HCT116 (cell line): ENCODE measurements around the gene AGPAT3. TPM values are rescaled to one million over a fixed set of nuclear protein-coding genes. Genes with fewer than 3 reads are reported as not detected.

ENCODE experiments used
- ATAC-seq: fragments of 200-7000 bp; cut with Tn5 transposase; 2 replicates; pipeline ENCODE4 v1.9.1; 2020; ENCODE audit warnings: mild to moderate bottlenecking, moderate library complexity
- BruUV-seq: library from RNA; stranded (reverse); fragments of 400-500 nt; replicated peaks from 2 replicates; lab custom pipeline; 2021; lab: Mats Ljungman, UMichigan
- CTCF ChIA-PET: fragments of 300-600 bp; sonication (Branson Sonifier 250); formaldehyde crosslinking; loops from one replicate; lab custom pipeline; 2021; ENCODE audit warnings: antibody characterized with exemption; lab: Charles Lee
- POLR2A ChIA-PET: fragments of 300-600, 350-600 bp; sonication (Branson Sonifier 250); formaldehyde crosslinking; loops from one replicate; lab custom pipeline; 2021; ENCODE audit warnings: antibody characterized with exemption; lab: Charles Lee
- RAD21 ChIA-PET, 2 experiments: fragments of 300-600 bp; sonication (Branson Sonifier 250); formaldehyde crosslinking; loops; one replicate each; lab custom pipeline; 2023; ENCODE audit warnings: low total read pairs in 2 of 2; ENCODE audit not compliant: uncharacterized antibody in 2 of 2, unreplicated experiment in 2 of 2, low non-redundant PET in 1 of 2; lab: Charles Lee
- DNase-seq: peaks from one replicate; pipeline ENCODE4 v3.0.0-alpha.2; 2010; ENCODE audit warnings: low read depth, low spot score
- H2AFZ ChIP-seq: fragments of 200-600 bp; shearing (Covaris generic), sonication (generic); 2 replicates; pipeline ENCODE4 v1.6.1; 2017; ENCODE audit warnings: low read depth, mixed run types, mixed read lengths, antibody characterized with exemption, low read length; ENCODE audit not compliant: poor library complexity, severe bottlenecking
- H3K27ac ChIP-seq: 2 replicates; pipeline ENCODE4 v1.5.1; 2012; ENCODE audit warnings: low read depth, low read length
- H3K27me3 ChIP-seq: fragments of 200-600 bp; sonication (generic); 2 replicates; pipeline ENCODE4 v1.6.1; 2016; ENCODE audit warnings: mixed run types, low read length, mixed read lengths; ENCODE audit not compliant: insufficient read depth
- H3K36me3 ChIP-seq, 2 experiments: fragments of 200-500 bp in 1 of 2; fragments of 200-600 bp in 1 of 2; sonication (Bioruptor generic) in 1 of 2; sonication (generic) in 1 of 2; 2 replicates each; pipeline versions ENCODE4 v1.5.1 to v1.6.1; 2014 to 2016; ENCODE audit warnings: low read length in 2 of 2, inconsistent platforms in 1 of 2, mixed read lengths in 1 of 2, mixed run types in 1 of 2; ENCODE audit not compliant: insufficient read depth in 2 of 2, control insufficient read depth in 1 of 2
- H3K4me1 ChIP-seq, 2 experiments: fragments of 200-600 bp in 1 of 2; sonication (generic) in 1 of 2; 2 replicates each; pipeline versions ENCODE4 v1.5.1 to v1.6.1; 2012 to 2017; ENCODE audit warnings: low read length in 2 of 2, inconsistent platforms in 1 of 2, mild to moderate bottlenecking in 1 of 2, mixed read lengths in 1 of 2, mixed run types in 1 of 2, moderate library complexity in 1 of 2; ENCODE audit not compliant: insufficient read depth in 2 of 2, control insufficient read depth in 1 of 2
- H3K4me2 ChIP-seq: fragments of 200-600 bp; sonication (generic); 2 replicates; pipeline ENCODE4 v1.6.1; 2017; ENCODE audit warnings: mixed run types, low read length, mixed read lengths
- H3K4me3 ChIP-seq, 2 experiments: fragments of 200-600 bp in 1 of 2; sonication (generic) in 1 of 2; replicated peaks in 1 of 2; 2 replicates each; pipeline ENCODE4 v1.5.1; 2011 to 2016; ENCODE audit warnings: low read length in 2 of 2, control low read depth in 1 of 2, low read depth in 1 of 2, mild to moderate bottlenecking in 1 of 2, mixed read lengths in 1 of 2, mixed run types in 1 of 2
- H3K79me2 ChIP-seq: fragments of 200-600 bp; sonication (generic); 2 replicates; pipeline ENCODE4 v1.6.1; 2017; ENCODE audit warnings: mild to moderate bottlenecking, mixed run types, low read length, moderate library complexity, mixed read lengths; ENCODE audit not compliant: insufficient read depth
- H3K9ac ChIP-seq: fragments of 200-600 bp; sonication (generic); 2 replicates; pipeline ENCODE4 v1.6.1; 2016; ENCODE audit warnings: low read length, mixed read lengths
- H3K9me2 ChIP-seq: fragments of 200-600 bp; sonication (generic), shearing (Covaris generic); 2 replicates; pipeline ENCODE4 v1.6.1; 2017; ENCODE audit warnings: mixed run types, mild to moderate bottlenecking, moderate library complexity; ENCODE audit not compliant: insufficient read depth
- H3K9me3 ChIP-seq, 2 experiments: fragments of 200-500 bp in 1 of 2; fragments of 200-600 bp in 1 of 2; sonication (Bioruptor generic) in 1 of 2; sonication (generic) in 1 of 2; 2 replicates each; pipeline ENCODE4 v1.6.1; 2014 to 2017; ENCODE audit warnings: low read length in 2 of 2, mixed read lengths in 2 of 2, inconsistent platforms in 1 of 2, low read depth in 1 of 2, mild to moderate bottlenecking in 1 of 2, mixed run types in 1 of 2, moderate library complexity in 1 of 2; ENCODE audit not compliant: control insufficient read depth in 1 of 2, insufficient read depth in 1 of 2
- H4K20me1 ChIP-seq: fragments of 200-600 bp; sonication (generic), shearing (Covaris generic); 2 replicates; pipeline ENCODE4 v1.6.1; 2017; ENCODE audit warnings: mixed run types, mild to moderate bottlenecking, moderate library complexity; ENCODE audit not compliant: insufficient read depth
- CBX3 ChIP-seq: IDR thresholded peaks from 2 replicates; pipeline ENCODE4 v1.6.1; 2012; ENCODE audit warnings: low read depth
- CEBPB ChIP-seq: IDR thresholded peaks from 2 replicates; pipeline ENCODE4 v1.6.1; 2012; ENCODE audit warnings: low read depth
- EGR1 ChIP-seq: IDR thresholded peaks from 2 replicates; pipeline ENCODE4 v1.6.1; 2012; ENCODE audit warnings: low read depth
- ELF1 ChIP-seq: IDR thresholded peaks from 2 replicates; pipeline ENCODE4 v1.6.1; 2012; ENCODE audit warnings: low read depth, borderline replicate concordance
- EZH2phosphoT487 ChIP-seq: fragments of 200-600 bp; IDR thresholded peaks from 2 replicates; pipeline ENCODE4 v1.6.1; 2018; ENCODE audit warnings: antibody characterized with exemption, borderline replicate concordance
- FOSL1 ChIP-seq: IDR thresholded peaks from 2 replicates; pipeline ENCODE4 v1.6.1; 2012; ENCODE audit warnings: low read depth
- JUND ChIP-seq: IDR thresholded peaks from 2 replicates; pipeline ENCODE4 v1.6.1; 2012
- RAD21 ChIP-seq: IDR thresholded peaks from 2 replicates; pipeline ENCODE4 v1.6.1; 2012; ENCODE audit warnings: low read depth, mild to moderate bottlenecking
- SIN3A ChIP-seq: IDR thresholded peaks from 2 replicates; pipeline ENCODE4 v1.6.1; 2012; ENCODE audit warnings: low read depth
- SRF ChIP-seq: IDR thresholded peaks from 2 replicates; pipeline ENCODE4 v1.6.1; 2012; ENCODE audit warnings: low read depth
- TCF7L2 ChIP-seq: IDR thresholded peaks from 2 replicates; pipeline ENCODE4 v1.7.0; 2011; ENCODE audit warnings: borderline replicate concordance, inconsistent platforms; ENCODE audit not compliant: insufficient read depth, insufficient read length; ENCODE audit errors: extremely low read depth
- ZFX ChIP-seq: fragments of 450-650 bp; IDR thresholded peaks from 2 replicates; pipeline ENCODE4 v1.6.1; 2017
- ZNF274 ChIP-seq: fragments of 200-500 bp; sonication (Bioruptor generic); IDR thresholded peaks from 2 replicates; pipeline ENCODE4 v1.6.1; 2014; ENCODE audit warnings: mild to moderate bottlenecking, low read depth, low read length, inconsistent platforms
- intact Hi-C: fragments of 100-400 bp; cut with micrococcal nuclease; formaldehyde crosslinking; loops from 2 replicates; pipeline ENCODE4 v1.10.0; 2022
- total RNA-seq: library from RNA; stranded (reverse); gene quantifications from one replicate; pipeline ENCODE4 v1.2.1, GENCODE V29; 2021; ENCODE audit not compliant: unreplicated experiment
- TF ChIP-seq, protein P1 (sequence below): IDR thresholded peaks from 2 replicates; pipeline ENCODE4 v1.6.1; 2012
- TF ChIP-seq, protein P2 (sequence below): IDR thresholded peaks from 2 replicates; pipeline ENCODE4 v1.6.1; 2012; ENCODE audit warnings: low read depth
- TF ChIP-seq, protein P3 (sequence below): IDR thresholded peaks from 2 replicates; pipeline ENCODE4 v1.6.1; 2011; ENCODE audit warnings: mild to moderate bottlenecking, low read length, moderate library complexity; ENCODE audit not compliant: insufficient replicate concordance; ENCODE audit errors: extremely low read depth
- TF ChIP-seq, protein P4 (sequence below), 3 experiments: fragments of 200-600 bp in 1 of 3; sonication (generic) in 1 of 3; IDR thresholded peaks in 2 of 3; conservative IDR thresholded peaks in 1 of 3; 2 replicates each; pipeline ENCODE4 v1.5.1; 2012 to 2017; ENCODE audit warnings: low read depth in 2 of 3, low read length in 2 of 3, antibody characterized with exemption in 1 of 3, borderline replicate concordance in 1 of 3, control low read depth in 1 of 3, mild to moderate bottlenecking in 1 of 3, mixed read lengths in 1 of 3, mixed run types in 1 of 3, moderate library complexity in 1 of 3; ENCODE audit not compliant: insufficient read depth in 1 of 3

AGPAT3 gene
- total RNA-seq, 1 experiment from 2014 or later, result 54.1 TPM

DNA sequence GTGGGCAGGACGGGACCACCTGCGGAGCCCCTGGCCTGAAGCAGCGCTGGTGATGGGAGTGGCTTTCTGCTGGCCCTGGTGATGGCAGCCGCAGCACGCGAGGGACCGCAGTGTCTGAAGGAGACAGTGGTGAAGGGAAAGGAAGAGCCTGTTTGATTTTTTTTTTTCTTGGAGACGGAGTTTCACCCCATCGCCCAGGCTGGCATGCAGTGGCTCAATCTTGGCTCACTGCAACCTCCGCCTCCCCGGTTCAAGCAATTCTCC lies 106.9 kb downstream of the AGPAT3 start (continued):
- TF ChIP-seq EZH2phosphoT487, result no peak
- no peak for TF ChIP-seq ZNF274

DNA sequence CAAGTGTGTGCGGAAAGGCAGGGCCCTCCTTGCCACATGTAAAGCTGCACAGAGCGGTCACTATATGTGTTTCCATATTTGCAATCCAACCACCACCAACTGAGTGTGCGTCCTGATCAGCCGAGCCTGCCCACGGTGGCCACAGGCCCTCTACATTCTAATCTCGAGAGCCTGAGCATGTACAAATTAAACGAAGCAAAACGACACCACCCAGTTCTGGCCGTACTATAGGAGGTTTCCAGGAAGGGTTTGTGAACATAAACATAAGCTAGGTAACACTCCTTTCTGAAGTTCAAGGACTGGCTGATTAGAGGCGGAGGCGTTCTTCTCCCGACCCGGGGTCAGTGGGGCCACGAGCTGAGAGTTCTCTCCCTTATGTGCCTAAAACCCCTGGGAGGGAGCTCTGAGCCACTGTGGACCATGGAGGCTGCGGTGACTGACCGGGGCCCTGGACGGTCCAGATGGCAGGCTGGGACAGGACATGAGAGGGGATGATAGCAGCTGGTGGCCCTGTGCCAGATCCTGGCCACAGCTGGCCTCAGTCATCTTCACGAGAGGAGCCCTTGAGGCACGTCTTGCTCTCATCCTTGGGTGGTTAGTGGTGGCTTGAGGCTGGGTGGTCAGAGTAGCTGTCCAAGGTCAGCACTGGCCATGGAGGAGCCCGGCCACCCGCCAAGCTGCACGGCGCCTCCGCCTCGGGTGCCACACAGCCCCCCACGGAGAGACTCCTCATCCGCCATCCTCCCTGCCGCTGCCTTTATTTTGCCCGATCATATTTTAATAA lies 108.0 kb downstream of the AGPAT3 start:
- POLR2A ChIA-PET, result no interaction called here
- Histone ChIP-seq H3K9me3 (no peaks in the 10 kb centered on the region), H3K79me2 (no peaks in the 10 kb centered on the region), H3K9ac (no peak overlapping the region), H3K4me1 (no peaks in the 10 kb centered on the region; a peak in 1 of 4 replicates), H3K27me3 (no peaks in the 10 kb centered on the region), H3K4me2 (no peak overlapping the region), H3K36me3 (no peaks in the 10 kb centered on the region), H3K4me3 (no peak overlapping the region), H4K20me1 (no peaks in the 10 kb centered on the region), H3K27ac (no peak overlapping the region), H3K9me2 (no peaks in the 10 kb centered on the region), H2AFZ (no peak overlapping the region)
- intact Hi-C loops, result no loop called here
- CTCF ChIA-PET, result no interaction called here
- DNase-seq (no peak), ATAC-seq (no peak)
- RAD21 ChIA-PET, result no interaction called here
- no TSS peak for BruUV-seq
- TF ChIP-seq EGR1 (no peak), ELF1 (no peak), SIN3A (no peak), SRF (no peak), TCF7L2 (no peak), CBX3 (no peak), FOSL1 (no peak), RAD21 (no peak), CEBPB (no peak), JUND (no peak), ZFX (no peak)
- TF ChIP-seq, protein P1, sequence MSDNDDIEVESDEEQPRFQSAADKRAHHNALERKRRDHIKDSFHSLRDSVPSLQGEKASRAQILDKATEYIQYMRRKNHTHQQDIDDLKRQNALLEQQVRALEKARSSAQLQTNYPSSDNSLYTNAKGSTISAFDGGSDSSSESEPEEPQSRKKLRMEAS, result no peak
- TF ChIP-seq, protein P2, sequence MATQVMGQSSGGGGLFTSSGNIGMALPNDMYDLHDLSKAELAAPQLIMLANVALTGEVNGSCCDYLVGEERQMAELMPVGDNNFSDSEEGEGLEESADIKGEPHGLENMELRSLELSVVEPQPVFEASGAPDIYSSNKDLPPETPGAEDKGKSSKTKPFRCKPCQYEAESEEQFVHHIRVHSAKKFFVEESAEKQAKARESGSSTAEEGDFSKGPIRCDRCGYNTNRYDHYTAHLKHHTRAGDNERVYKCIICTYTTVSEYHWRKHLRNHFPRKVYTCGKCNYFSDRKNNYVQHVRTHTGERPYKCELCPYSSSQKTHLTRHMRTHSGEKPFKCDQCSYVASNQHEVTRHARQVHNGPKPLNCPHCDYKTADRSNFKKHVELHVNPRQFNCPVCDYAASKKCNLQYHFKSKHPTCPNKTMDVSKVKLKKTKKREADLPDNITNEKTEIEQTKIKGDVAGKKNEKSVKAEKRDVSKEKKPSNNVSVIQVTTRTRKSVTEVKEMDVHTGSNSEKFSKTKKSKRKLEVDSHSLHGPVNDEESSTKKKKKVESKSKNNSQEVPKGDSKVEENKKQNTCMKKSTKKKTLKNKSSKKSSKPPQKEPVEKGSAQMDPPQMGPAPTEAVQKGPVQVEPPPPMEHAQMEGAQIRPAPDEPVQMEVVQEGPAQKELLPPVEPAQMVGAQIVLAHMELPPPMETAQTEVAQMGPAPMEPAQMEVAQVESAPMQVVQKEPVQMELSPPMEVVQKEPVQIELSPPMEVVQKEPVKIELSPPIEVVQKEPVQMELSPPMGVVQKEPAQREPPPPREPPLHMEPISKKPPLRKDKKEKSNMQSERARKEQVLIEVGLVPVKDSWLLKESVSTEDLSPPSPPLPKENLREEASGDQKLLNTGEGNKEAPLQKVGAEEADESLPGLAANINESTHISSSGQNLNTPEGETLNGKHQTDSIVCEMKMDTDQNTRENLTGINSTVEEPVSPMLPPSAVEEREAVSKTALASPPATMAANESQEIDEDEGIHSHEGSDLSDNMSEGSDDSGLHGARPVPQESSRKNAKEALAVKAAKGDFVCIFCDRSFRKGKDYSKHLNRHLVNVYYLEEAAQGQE, result no peak
- TF ChIP-seq, protein P3, sequence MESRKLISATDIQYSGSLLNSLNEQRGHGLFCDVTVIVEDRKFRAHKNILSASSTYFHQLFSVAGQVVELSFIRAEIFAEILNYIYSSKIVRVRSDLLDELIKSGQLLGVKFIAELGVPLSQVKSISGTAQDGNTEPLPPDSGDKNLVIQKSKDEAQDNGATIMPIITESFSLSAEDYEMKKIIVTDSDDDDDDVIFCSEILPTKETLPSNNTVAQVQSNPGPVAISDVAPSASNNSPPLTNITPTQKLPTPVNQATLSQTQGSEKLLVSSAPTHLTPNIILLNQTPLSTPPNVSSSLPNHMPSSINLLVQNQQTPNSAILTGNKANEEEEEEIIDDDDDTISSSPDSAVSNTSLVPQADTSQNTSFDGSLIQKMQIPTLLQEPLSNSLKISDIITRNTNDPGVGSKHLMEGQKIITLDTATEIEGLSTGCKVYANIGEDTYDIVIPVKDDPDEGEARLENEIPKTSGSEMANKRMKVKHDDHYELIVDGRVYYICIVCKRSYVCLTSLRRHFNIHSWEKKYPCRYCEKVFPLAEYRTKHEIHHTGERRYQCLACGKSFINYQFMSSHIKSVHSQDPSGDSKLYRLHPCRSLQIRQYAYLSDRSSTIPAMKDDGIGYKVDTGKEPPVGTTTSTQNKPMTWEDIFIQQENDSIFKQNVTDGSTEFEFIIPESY, result no peak
- TF ChIP-seq, protein P4, sequence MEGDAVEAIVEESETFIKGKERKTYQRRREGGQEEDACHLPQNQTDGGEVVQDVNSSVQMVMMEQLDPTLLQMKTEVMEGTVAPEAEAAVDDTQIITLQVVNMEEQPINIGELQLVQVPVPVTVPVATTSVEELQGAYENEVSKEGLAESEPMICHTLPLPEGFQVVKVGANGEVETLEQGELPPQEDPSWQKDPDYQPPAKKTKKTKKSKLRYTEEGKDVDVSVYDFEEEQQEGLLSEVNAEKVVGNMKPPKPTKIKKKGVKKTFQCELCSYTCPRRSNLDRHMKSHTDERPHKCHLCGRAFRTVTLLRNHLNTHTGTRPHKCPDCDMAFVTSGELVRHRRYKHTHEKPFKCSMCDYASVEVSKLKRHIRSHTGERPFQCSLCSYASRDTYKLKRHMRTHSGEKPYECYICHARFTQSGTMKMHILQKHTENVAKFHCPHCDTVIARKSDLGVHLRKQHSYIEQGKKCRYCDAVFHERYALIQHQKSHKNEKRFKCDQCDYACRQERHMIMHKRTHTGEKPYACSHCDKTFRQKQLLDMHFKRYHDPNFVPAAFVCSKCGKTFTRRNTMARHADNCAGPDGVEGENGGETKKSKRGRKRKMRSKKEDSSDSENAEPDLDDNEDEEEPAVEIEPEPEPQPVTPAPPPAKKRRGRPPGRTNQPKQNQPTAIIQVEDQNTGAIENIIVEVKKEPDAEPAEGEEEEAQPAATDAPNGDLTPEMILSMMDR (IDR thresholded peaks at IDR 0.05 in 2 of 3, conservative IDR thresholded peaks at IDR 0.05 in 1 of 3; ENCODE audit: borderline replicate concordance in 1 of 3, insufficient read depth in 1 of 3, low read depth in 2 of 3, low read length in 2 of 3), result no peak
